A549 (cell line): ENCODE measurements around the gene SH3RF3.

ENCODE experiments used
- RAD21 ChIP-seq, 2 experiments: fragments of >200 bp in 1 of 2; sonication (Bioruptor Twin) in 1 of 2; formaldehyde crosslinking in 1 of 2; IDR thresholded peaks in 1 of 2; conservative IDR thresholded peaks in 1 of 2; 2 replicates in 1 of 2; 3 replicates in 1 of 2; pipeline ENCODE4 v1.6.1; 2012 to 2018; ENCODE audit warnings: inconsistent platforms in 1 of 2
- REST ChIP-seq: fragments of 200-600 bp; sonication (generic); IDR thresholded peaks from 2 replicates; pipeline ENCODE4 v1.6.1; 2016; ENCODE audit warnings: antibody characterized with exemption, mild to moderate bottlenecking, moderate library complexity
- TF ChIP-seq, protein P1 (sequence below): fragments of >200 bp; sonication (Bioruptor Twin); formaldehyde crosslinking; IDR thresholded peaks from 3 replicates; pipeline ENCODE4 v1.5.1; 2016

DNA sequence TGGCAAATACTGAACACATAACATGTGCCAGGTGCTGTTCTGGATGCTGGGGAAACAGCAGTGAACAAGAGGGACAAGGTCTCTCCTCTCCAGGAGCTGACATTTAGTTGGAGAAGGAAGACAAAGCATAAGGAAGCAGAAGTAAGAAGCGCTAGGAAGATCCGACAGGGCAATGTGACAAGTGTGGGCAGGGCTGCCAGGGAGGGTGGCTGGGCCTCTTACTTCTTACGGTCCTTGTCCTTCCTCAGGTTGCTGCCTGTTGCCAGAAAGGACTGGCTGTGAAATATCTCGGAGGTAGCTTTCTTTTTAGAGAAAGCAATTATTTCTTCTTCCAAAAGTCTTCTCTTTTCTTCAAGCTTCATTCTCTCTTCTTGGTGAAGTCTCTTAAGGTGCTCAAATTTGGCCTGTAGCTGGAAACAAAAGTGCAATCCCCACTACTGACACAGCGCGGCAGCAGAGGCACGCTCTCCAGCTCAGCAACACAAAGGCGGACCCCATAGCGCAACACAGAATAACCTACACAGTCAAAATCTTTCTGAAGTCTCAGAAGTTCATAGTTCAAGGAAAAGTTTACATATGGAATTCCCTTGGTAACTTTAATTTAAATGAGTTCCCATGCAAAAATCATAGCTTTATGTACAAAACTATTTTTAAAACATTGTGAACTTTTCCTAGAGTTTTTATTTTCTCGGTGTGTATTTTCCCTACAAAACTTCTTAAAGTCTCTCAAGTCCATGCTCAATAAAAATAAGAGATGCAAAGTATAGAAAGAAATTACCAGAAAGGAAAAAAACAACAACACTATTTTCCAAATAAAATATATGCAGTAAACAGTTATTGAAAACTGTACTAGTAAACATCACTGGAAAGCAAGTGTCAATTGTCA is 417.1 kb downstream of the SH3RF3 start:
- TF ChIP-seq RAD21 (conservative IDR thresholded peaks at IDR 0.05 in 1 of 2, IDR thresholded peaks at IDR 0.05 in 1 of 2) = peak; percentile 96 to 97
- TF ChIP-seq, protein P1, sequence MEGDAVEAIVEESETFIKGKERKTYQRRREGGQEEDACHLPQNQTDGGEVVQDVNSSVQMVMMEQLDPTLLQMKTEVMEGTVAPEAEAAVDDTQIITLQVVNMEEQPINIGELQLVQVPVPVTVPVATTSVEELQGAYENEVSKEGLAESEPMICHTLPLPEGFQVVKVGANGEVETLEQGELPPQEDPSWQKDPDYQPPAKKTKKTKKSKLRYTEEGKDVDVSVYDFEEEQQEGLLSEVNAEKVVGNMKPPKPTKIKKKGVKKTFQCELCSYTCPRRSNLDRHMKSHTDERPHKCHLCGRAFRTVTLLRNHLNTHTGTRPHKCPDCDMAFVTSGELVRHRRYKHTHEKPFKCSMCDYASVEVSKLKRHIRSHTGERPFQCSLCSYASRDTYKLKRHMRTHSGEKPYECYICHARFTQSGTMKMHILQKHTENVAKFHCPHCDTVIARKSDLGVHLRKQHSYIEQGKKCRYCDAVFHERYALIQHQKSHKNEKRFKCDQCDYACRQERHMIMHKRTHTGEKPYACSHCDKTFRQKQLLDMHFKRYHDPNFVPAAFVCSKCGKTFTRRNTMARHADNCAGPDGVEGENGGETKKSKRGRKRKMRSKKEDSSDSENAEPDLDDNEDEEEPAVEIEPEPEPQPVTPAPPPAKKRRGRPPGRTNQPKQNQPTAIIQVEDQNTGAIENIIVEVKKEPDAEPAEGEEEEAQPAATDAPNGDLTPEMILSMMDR = peak; percentile 90
- no peak for TF ChIP-seq REST
